Heart right ventricle (tissue), 16 donors: ENCODE measurements around the gene SLC41A3. TPM values are rescaled to one million over a fixed set of nuclear protein-coding genes. Genes with fewer than 3 reads are reported as not detected.

Experiments
- ATAC-seq, 8 donors: fragments of 200-7000 bp; cut with Tn5 transposase; one replicate each; pipeline ENCODE4 v1.9.1; 2020; ENCODE audit warnings: mild to moderate bottlenecking in 8 of 8, moderate library complexity in 8 of 8, moderate number of reproducible peaks in 1 of 8
- DNase-seq, 2 donors: peaks; one replicate each; pipeline ENCODE4 v3.0.0-alpha.2; 2020
- H3K27ac ChIP-seq, 10 donors: fragments of 200-600 bp; sonication (generic) in 2 of 10; one replicate each; pipeline versions ENCODE4 v1.5.0 to v1.8.0; 2020 to 2022; ENCODE audit warnings: mild to moderate bottlenecking in 3 of 10
- H3K27me3 ChIP-seq, 7 donors: fragments of 200-600 bp; one replicate each; pipeline ENCODE4 v1.8.0; 2021 to 2022; ENCODE audit warnings: mild to moderate bottlenecking in 2 of 7
- H3K36me3 ChIP-seq, 9 donors: fragments of 200-600 bp; sonication (generic) in 1 of 9; one replicate each; pipeline versions ENCODE4 v1.5.0 to v1.8.0; 2020 to 2022; ENCODE audit warnings: mild to moderate bottlenecking in 2 of 9
- H3K4me1 ChIP-seq, 9 donors: fragments of 200-600 bp; sonication (generic) in 1 of 9; one replicate each; pipeline versions ENCODE4 v1.5.0 to v1.8.0; 2020 to 2022; ENCODE audit warnings: mild to moderate bottlenecking in 4 of 9
- H3K4me3 ChIP-seq, 10 donors: fragments of 200-600 bp; sonication (generic) in 2 of 10; one replicate each; pipeline versions ENCODE4 v1.5.0 to v1.8.0; 2020 to 2022; ENCODE audit warnings: mild to moderate bottlenecking in 7 of 10, moderate library complexity in 2 of 10
- H3K9me3 ChIP-seq, 11 donors: fragments of 200-600 bp in 10 of 11; sonication (generic) in 2 of 11; one replicate each; pipeline versions ENCODE4 v1.5.0 to v1.8.0; 2013 to 2022; ENCODE audit warnings: mild to moderate bottlenecking in 2 of 11, control low read depth in 1 of 11, moderate library complexity in 1 of 11
- WGBS, 2 donors: extraction: QIAGEN DNeasy Blood & Tissue Kit; methylation state at CpG; one replicate each; pipeline ENCODE4 v1.1.7; 2013; ENCODE audit warnings: inconsistent platforms in 1 of 2; 5-methylcytosine and 5-hydroxymethylcytosine counted together
- intact Hi-C, 10 donors: fragments of 100-400 bp; cut with DNase I; formaldehyde crosslinking; loops; one replicate each; pipeline versions ENCODE4 v1.11.1 to v1.14.2; 2022
- polyA plus RNA-seq, 2 donors: library from polyadenylated mRNA; stranded (reverse); fragments of 200-250 nt; gene quantifications; one replicate each; pipeline ENCODE4 v1.2.3, GENCODE V29; 2013
- total RNA-seq, 10 donors: library from RNA; stranded (reverse); fragmentation: NEBNext Ultra II Directional in 3 of 10; extraction: Animal tissue kit (Norgen Biotek cat#: 25700) in 3 of 10; gene quantifications; one replicate each; pipeline versions ENCODE4 v1.2.1 to v1.2.4, GENCODE V29; 2021 to 2023
- TF ChIP-seq, protein P1 (sequence below), 9 donors: fragments of 200-600 bp; sonication (generic) in 2 of 9; IDR thresholded peaks; one replicate each; pipeline versions ENCODE4 v1.5.0 to v1.8.0; 2021 to 2022; ENCODE audit warnings: antibody characterized with exemption in 9 of 9, mild to moderate bottlenecking in 5 of 9, moderate library complexity in 1 of 9
- donor health status: Arrhythmogenic right ventricular cardiomyopathy.
- donor health status: ischemic (EF 13 %, LVEDD 7.1; RV severe dilation, severe dysfunction).
- donor health status: healthy with polysubstance abuse.
- donor health status: DM: no; HTN: yes; CAD: no.
- donor health status: DM: no; HTN: no; CAD: no.
- donor health status: ischemic (EF 25% LVEDD 6.9; RV normal size, moderate dysfunction).
- donor health status: ischemic (EF 25% LVEDD 5.7; RV mildly dilated, moderate dysfunction).
- donor health status: healthy.
- donor health status: DM: yes; HTN: yes; CAD: no.
- donor health status: Ischemic cardiomyopathy.
- donor health status: ischemic (EF 35%, LVEDD 5.7; RV mildly dilated, moderate dysfunction).
- donor health status: nonischemic (EF 11% LVEDD 7.7; RV severe dilation, severe dysfunction).
- donor health status: DM: yes; HTN: yes; CAD: no.
- donor health status: PGD.
- donor health status: ischemic (EF 29% LVEDD 5.4; RV normal size, mild dysfunction).
- donor health status: nonischemic (EF 23%, LVEDD 6.1; RV moderate dilation, normal function).

Gene SLC41A3
- total and polyA plus RNA-seq, 12 donors: 28.6 to 49.5 (median 40.1) TPM

DNA sequence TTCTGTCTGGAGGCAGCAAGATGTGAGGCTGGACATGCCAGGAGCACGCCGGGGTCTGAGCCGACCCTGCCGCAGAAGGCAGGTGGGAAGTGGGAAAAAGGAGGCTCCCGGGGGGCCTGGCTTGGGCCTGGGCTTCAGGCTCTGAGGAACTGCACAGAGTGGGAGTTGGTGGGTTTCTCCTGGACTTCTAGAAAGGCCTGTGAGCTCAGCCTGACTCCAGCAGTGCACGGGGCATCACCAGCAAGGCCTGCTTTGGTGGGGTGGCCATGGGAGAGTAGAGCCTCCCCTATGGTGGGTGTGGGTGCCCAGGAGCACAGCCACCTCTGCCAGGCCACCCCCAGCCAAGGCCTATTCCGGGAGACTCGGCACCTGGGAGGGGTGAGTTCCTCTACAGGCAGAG is 18.1 kb upstream of the SLC41A3 start:
- WGBS, 2 donors: 79 to 88% methylated on average over 8 of the region's 8 CpGs
- H3K4me1 ChIP-seq: peaks cover 9 to 38% (median 26%) of the 10 kb centered on the region in 9 donors
- no peak for DNase-seq

DNA sequence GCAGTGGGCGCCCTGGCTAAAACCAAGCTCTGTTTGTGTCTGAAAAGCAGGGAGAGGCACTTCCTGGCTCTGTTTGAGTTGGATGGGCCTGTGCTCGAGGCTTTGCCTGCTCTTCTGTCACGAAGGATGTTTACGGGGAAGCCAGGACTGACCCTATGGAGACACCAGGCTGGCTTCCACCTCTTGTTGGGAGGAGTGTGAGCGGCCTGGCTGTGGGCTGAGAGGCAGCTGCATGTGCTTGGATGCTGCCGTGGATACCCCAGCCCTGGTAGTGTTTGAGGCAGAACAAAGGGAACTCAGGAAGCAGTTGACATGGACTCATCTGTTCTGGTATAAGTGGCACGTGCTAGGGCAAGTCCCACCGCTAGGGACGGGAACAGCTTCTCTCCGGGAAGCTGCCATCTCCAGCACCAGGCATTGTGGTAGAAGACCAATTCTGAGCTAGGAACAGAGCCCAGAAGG is 17.6 kb upstream of the SLC41A3 start:
- peaks cover 9 to 38% (median 26%) of the 10 kb centered on the region in 9 donors for H3K4me1 ChIP-seq
- no peak overlapping the region for H3K4me3 ChIP-seq
- H3K27ac ChIP-seq: peak overlapping the region in 6 of 10 donors; percentile 17 to 75 (median 60)
- DNase-seq (no peak), ATAC-seq (peak in 6 of 8 donors; percentile 5 to 49 (median 26))
- peaks cover 0 to 9% (median 0%) of the 10 kb centered on the region in 11 donors for H3K9me3 ChIP-seq
- TF ChIP-seq, protein P1, sequence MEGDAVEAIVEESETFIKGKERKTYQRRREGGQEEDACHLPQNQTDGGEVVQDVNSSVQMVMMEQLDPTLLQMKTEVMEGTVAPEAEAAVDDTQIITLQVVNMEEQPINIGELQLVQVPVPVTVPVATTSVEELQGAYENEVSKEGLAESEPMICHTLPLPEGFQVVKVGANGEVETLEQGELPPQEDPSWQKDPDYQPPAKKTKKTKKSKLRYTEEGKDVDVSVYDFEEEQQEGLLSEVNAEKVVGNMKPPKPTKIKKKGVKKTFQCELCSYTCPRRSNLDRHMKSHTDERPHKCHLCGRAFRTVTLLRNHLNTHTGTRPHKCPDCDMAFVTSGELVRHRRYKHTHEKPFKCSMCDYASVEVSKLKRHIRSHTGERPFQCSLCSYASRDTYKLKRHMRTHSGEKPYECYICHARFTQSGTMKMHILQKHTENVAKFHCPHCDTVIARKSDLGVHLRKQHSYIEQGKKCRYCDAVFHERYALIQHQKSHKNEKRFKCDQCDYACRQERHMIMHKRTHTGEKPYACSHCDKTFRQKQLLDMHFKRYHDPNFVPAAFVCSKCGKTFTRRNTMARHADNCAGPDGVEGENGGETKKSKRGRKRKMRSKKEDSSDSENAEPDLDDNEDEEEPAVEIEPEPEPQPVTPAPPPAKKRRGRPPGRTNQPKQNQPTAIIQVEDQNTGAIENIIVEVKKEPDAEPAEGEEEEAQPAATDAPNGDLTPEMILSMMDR (IDR thresholded peaks at IDR 0.05): no peak
- no peaks in the 10 kb centered on the region for H3K36me3 ChIP-seq
- intact Hi-C loops: no loop called here
- 74 to 81% methylated on average over 10 of the region's 10 CpGs for WGBS, 2 donors
- no peaks in the 10 kb centered on the region for H3K27me3 ChIP-seq

More for the DNA sequence above, 18.1 kb upstream of the SLC41A3 start:
- Histone ChIP-seq H3K27ac (peak overlapping the region; percentile 6 to 75 (median 38)), H3K4me3 (no peak overlapping the region), H3K9me3 (peaks cover 0 to 5% (median 0%) of the 10 kb centered on the region in 11 donors), H3K27me3 (no peaks in the 10 kb centered on the region), H3K36me3 (peaks cover 0 to 3% (median 0%) of the 10 kb centered on the region in 9 donors)
- intact Hi-C loops: no loop called here
- peak in 5 of 8 donors; percentile 4 to 22 (median 13) for ATAC-seq
- TF ChIP-seq, protein P1 (IDR thresholded peaks at IDR 0.05): no peak

DNA sequence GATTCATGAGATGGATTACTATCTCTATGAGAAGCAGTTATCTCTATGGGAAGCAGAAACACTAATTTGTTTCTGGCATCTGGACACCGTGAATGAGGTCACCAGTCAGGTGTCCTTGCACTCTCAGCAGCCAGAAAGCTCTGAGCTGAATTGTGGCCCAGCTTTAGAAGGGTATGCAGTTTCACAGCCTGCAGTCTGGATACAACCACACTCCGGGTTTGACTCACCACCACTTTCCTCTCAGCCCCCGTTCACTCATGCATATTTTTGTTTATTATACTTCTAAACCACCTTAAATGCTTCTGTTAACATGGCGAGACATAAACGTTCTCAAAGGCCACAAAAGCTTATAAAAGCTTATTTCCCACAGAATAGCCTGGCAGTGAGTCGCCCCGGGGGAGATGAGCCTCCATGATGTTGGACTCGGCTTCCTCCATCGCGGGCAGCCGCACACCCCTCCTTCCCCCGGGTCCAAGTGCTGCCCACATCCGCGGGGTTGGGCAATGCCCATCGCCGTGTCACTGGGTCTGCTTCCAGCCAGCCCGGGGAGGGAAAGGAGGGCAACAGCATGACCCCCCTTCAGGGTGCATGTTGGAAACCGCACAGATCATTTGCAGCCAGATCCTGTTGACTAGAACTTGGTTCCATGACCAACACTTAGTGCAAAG is 16.8 kb upstream of the SLC41A3 start:
- Histone ChIP-seq H3K9me3 (peaks cover 0 to 17% (median 3%) of the 10 kb centered on the region in 11 donors), H3K36me3 (no peaks in the 10 kb centered on the region), H3K27ac (peak overlapping the region in 6 of 10 donors; percentile 0 to 75 (median 24)), H3K4me1 (peaks cover 9 to 38% (median 26%) of the 10 kb centered on the region in 9 donors), H3K4me3 (no peak overlapping the region), H3K27me3 (no peaks in the 10 kb centered on the region)
- WGBS, 2 donors: 70 to 80% methylated on average over 18 of the region's 18 CpGs
- TF ChIP-seq, protein P1 (IDR thresholded peaks at IDR 0.05): no peak
- intact Hi-C loops: no loop called here
- ATAC-seq (peak; percentile 21 to 70 (median 42)), DNase-seq (no peak)

DNA sequence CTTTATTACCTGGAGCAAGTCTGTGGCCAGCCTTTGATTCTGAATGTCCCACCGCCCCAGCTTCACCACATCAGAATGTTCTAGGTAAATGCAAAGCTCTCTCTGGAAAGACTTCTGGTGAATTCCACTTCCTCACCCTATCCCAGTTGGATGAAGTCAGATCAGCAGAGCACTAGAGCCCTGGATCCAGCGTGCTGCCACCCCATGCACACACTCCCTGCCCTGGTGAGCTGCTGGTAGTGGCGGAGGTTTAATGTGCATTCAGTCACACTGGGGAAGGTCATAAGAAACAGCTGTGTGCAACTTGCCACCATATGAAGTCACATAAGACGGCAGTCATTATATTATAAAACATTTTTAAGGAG is 16.3 kb upstream of the SLC41A3 start:
- intact Hi-C loops: no loop called here
- no peak overlapping the region for H3K4me3 ChIP-seq
- 75 to 81% methylated on average over 4 of the region's 4 CpGs for WGBS, 2 donors

More for the DNA sequence above, 16.3 kb upstream of the SLC41A3 start:
- DNase-seq (no peak), ATAC-seq (peak in 3 of 8 donors; percentile 14 to 46 (median 25))
- TF ChIP-seq, protein P1 (IDR thresholded peaks at IDR 0.05): no peak
- Histone ChIP-seq H3K27me3 (no peaks in the 10 kb centered on the region), H3K4me1 (peaks cover 9 to 38% (median 26%) of the 10 kb centered on the region in 9 donors), H3K9me3 (peaks cover 0 to 21% (median 3%) of the 10 kb centered on the region in 11 donors), H3K27ac (peak overlapping the region in 5 of 10 donors; percentile 0 to 75 (median 18)), H3K36me3 (no peaks in the 10 kb centered on the region)
